Activated T-cell treated with anti-CD3 and anti-CD28 coated beads for 4 hours (primary cell): Measurements from ENCODE around the gene MOK.

Experiments
- DNase-seq: peaks from one replicate; pipeline ENCODE4 v3.0.0-alpha.2; 2020

MOK gene

GRCh38 chr14:102197317-102197853, 107.6 kb downstream of the MOK start:
- no peak for DNase-seq

- DNase-seq, result no peak
These were observed 108.1 kb downstream of the MOK start for GRCh38 chr14:102196902-102197230.

GRCh38 chr14:102196039-102196901, 108.7 kb downstream of the MOK start:
- no peak for DNase-seq

GRCh38 chr14:102195446-102195845, 109.5 kb downstream of the MOK start:
- DNase-seq, result no peak

GRCh38 chr14:102194856-102195255, 110.1 kb downstream of the MOK start:
- no peak for DNase-seq

GRCh38 chr14:102192840-102193502, 112.0 kb downstream of the MOK start:
- DNase-seq, result no peak

GRCh38 chr14:102189874-102190273, 115.1 kb downstream of the MOK start:
- no peak for DNase-seq

- no peak for DNase-seq
These were observed 116.8 kb downstream of the MOK start for GRCh38 chr14:102188187-102188586.

GRCh38 chr14:102187568-102188001, 117.4 kb downstream of the MOK start:
- no peak for DNase-seq

GRCh38 chr14:102187044-102187443, 117.9 kb downstream of the MOK start:
- no peak for DNase-seq

- DNase-seq, result no peak
These were observed 119.6 kb downstream of the MOK start for GRCh38 chr14:102185360-102185759.

GRCh38 chr14:102184316-102185035, 120.5 kb downstream of the MOK start:
- no peak for DNase-seq

- DNase-seq, result no peak
These were observed 121.1 kb downstream of the MOK start for GRCh38 chr14:102183886-102184285.

GRCh38 chr14:102182936-102183619, 121.9 kb downstream of the MOK start:
- DNase-seq, result no peak

- DNase-seq, result no peak
These were observed 122.8 kb downstream of the MOK start for GRCh38 chr14:102182190-102182589.

- no peak for DNase-seq
These were observed 123.8 kb downstream of the MOK start for GRCh38 chr14:102181187-102181586.

GRCh38 chr14:102180248-102180998, 124.5 kb downstream of the MOK start:
- no peak for DNase-seq
